Heart right ventricle (tissue), 16 donors: ENCODE measurements around the gene CREG2. TPM values are rescaled to one million over a fixed set of nuclear protein-coding genes. Genes with fewer than 3 reads are reported as not detected.

Experiments
- ATAC-seq, 8 donors: fragments of 200-7000 bp; cut with Tn5 transposase; one replicate each; pipeline ENCODE4 v1.9.1; 2020; ENCODE audit warnings: mild to moderate bottlenecking in 8 of 8, moderate library complexity in 8 of 8, moderate number of reproducible peaks in 1 of 8
- DNase-seq, 2 donors: peaks; one replicate each; pipeline ENCODE4 v3.0.0-alpha.2; 2020
- H3K27ac ChIP-seq, 10 donors: fragments of 200-600 bp; sonication (generic) in 2 of 10; one replicate each; pipeline versions ENCODE4 v1.5.0 to v1.8.0; 2020 to 2022; ENCODE audit warnings: mild to moderate bottlenecking in 3 of 10
- H3K27me3 ChIP-seq, 7 donors: fragments of 200-600 bp; one replicate each; pipeline ENCODE4 v1.8.0; 2021 to 2022; ENCODE audit warnings: mild to moderate bottlenecking in 2 of 7
- H3K36me3 ChIP-seq, 9 donors: fragments of 200-600 bp; sonication (generic) in 1 of 9; one replicate each; pipeline versions ENCODE4 v1.5.0 to v1.8.0; 2020 to 2022; ENCODE audit warnings: mild to moderate bottlenecking in 2 of 9
- H3K4me1 ChIP-seq, 9 donors: fragments of 200-600 bp; sonication (generic) in 1 of 9; one replicate each; pipeline versions ENCODE4 v1.5.0 to v1.8.0; 2020 to 2022; ENCODE audit warnings: mild to moderate bottlenecking in 4 of 9
- H3K4me3 ChIP-seq, 10 donors: fragments of 200-600 bp; sonication (generic) in 2 of 10; one replicate each; pipeline versions ENCODE4 v1.5.0 to v1.8.0; 2020 to 2022; ENCODE audit warnings: mild to moderate bottlenecking in 7 of 10, moderate library complexity in 2 of 10
- H3K9me3 ChIP-seq, 11 donors: fragments of 200-600 bp in 10 of 11; sonication (generic) in 2 of 11; one replicate each; pipeline versions ENCODE4 v1.5.0 to v1.8.0; 2013 to 2022; ENCODE audit warnings: mild to moderate bottlenecking in 2 of 11, control low read depth in 1 of 11, moderate library complexity in 1 of 11
- CTCF ChIP-seq, 9 donors: fragments of 200-600 bp; sonication (generic) in 2 of 9; IDR thresholded peaks; one replicate each; pipeline versions ENCODE4 v1.5.0 to v1.8.0; 2021 to 2022; ENCODE audit warnings: antibody characterized with exemption in 9 of 9, mild to moderate bottlenecking in 5 of 9, moderate library complexity in 1 of 9
- WGBS, 2 donors: extraction: QIAGEN DNeasy Blood & Tissue Kit; methylation state at CpG; one replicate each; pipeline ENCODE4 v1.1.7; 2013; ENCODE audit warnings: inconsistent platforms in 1 of 2; 5-methylcytosine and 5-hydroxymethylcytosine counted together
- intact Hi-C, 10 donors: fragments of 100-400 bp; cut with DNase I; formaldehyde crosslinking; loops; one replicate each; pipeline versions ENCODE4 v1.11.1 to v1.14.2; 2022
- polyA plus RNA-seq, 2 donors: library from polyadenylated mRNA; stranded (reverse); fragments of 200-250 nt; gene quantifications; one replicate each; pipeline ENCODE4 v1.2.3, GENCODE V29; 2013
- total RNA-seq, 10 donors: library from RNA; stranded (reverse); fragmentation: NEBNext Ultra II Directional in 3 of 10; extraction: Animal tissue kit (Norgen Biotek cat#: 25700) in 3 of 10; gene quantifications; one replicate each; pipeline versions ENCODE4 v1.2.1 to v1.2.4, GENCODE V29; 2021 to 2023
- donor health status: Arrhythmogenic right ventricular cardiomyopathy.
- donor health status: ischemic (EF 13 %, LVEDD 7.1; RV severe dilation, severe dysfunction).
- donor health status: healthy with polysubstance abuse.
- donor health status: DM: no; HTN: yes; CAD: no.
- donor health status: DM: no; HTN: no; CAD: no.
- donor health status: ischemic (EF 25% LVEDD 6.9; RV normal size, moderate dysfunction).
- donor health status: ischemic (EF 25% LVEDD 5.7; RV mildly dilated, moderate dysfunction).
- donor health status: healthy.
- donor health status: DM: yes; HTN: yes; CAD: no.
- donor health status: Ischemic cardiomyopathy.
- donor health status: ischemic (EF 35%, LVEDD 5.7; RV mildly dilated, moderate dysfunction).
- donor health status: nonischemic (EF 11% LVEDD 7.7; RV severe dilation, severe dysfunction).
- donor health status: DM: yes; HTN: yes; CAD: no.
- donor health status: PGD.
- donor health status: ischemic (EF 29% LVEDD 5.4; RV normal size, mild dysfunction).
- donor health status: nonischemic (EF 23%, LVEDD 6.1; RV moderate dilation, normal function).

The CREG2 gene
- total and polyA plus RNA-seq, 12 donors = 0.24 to 1.4 (median 0.70) TPM; not detected in 5

- no peaks in the 10 kb centered on the region for H3K9me3 ChIP-seq
- no peak overlapping the region for H3K27ac ChIP-seq
- H3K27me3 ChIP-seq = peaks cover 0 to 3% (median 0%) of the 10 kb centered on the region in 7 donors
- no peaks in the 10 kb centered on the region for H3K36me3 ChIP-seq
- ATAC-seq (no peak), DNase-seq (no peak)
- no peak for TF ChIP-seq CTCF (IDR thresholded peaks at IDR 0.05)
- intact Hi-C loops = no loop called here
- 67 to 97% methylated on average over 3 to 4 of the region's 4 CpGs for WGBS, 2 donors
- H3K4me1 ChIP-seq = peaks cover 0 to 13% (median 0%) of the 10 kb centered on the region in 9 donors
- H3K4me3 ChIP-seq = no peak overlapping the region
Observed at GRCh38 chr2:101360232-101360631, 27.1 kb downstream of the CREG2 start.

DNA sequence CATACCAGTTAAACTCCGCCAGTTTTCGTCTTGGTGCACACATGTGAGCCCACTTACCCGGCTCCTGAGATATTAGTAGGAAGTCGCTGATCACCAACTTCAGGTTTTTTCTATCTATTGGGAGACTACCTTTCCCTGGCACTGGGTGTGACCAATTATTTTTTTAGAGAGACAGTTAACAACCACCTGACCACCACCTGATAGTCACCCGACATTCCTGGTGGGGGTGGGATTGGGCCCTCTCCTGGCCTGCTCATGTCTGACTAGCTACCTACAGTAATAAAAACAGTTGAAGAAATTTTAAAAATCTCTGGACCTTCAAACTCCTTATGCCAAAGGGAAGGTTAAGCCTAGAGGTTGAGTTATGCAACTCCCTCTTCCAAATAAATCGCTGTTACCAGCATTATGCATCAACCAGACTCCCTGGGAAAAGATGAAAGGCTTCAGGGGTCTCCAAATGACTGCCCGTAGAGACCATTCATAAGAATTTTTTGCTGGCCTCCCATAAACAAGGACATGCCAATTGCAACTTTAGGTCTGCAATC is 27.8 kb downstream of the CREG2 start:
- no peak overlapping the region for H3K4me3 ChIP-seq

DNA sequence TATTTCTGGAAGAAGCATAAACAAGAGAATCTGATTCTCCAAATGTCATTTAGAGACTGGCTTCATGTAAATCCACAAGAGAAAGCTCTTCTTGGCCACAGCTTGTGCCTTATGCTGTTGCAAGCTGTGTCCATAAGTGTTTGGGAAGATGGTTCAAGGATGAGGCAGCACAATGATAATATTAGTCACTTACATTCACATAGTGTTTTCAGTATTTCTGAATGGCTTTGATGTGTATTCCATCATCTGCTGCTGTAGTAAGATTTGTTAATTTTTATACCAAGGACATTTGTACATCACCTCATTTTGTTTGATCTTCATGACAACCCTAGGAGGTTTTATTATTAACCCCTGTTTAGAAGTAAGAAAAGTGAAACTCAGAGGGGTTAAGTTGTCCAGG is 29.9 kb downstream of the CREG2 start:
- H3K4me3 ChIP-seq = no peak overlapping the region
- peaks cover 0 to 13% (median 0%) of the 10 kb centered on the region in 9 donors for H3K4me1 ChIP-seq
- intact Hi-C loops = no loop called here
- H3K27ac ChIP-seq = no peak overlapping the region
- no peak for TF ChIP-seq CTCF (IDR thresholded peaks at IDR 0.05)
- H3K9me3 ChIP-seq = no peaks in the 10 kb centered on the region
- ATAC-seq = no peak
- no peaks in the 10 kb centered on the region for H3K27me3 ChIP-seq
- H3K36me3 ChIP-seq = no peaks in the 10 kb centered on the region
- DNase-seq = no peak

More for the DNA sequence above, 27.8 kb downstream of the CREG2 start:
- ATAC-seq = no peak
- peaks cover 0 to 3% (median 0%) of the 10 kb centered on the region in 7 donors for H3K27me3 ChIP-seq
- peaks cover 0 to 13% (median 0%) of the 10 kb centered on the region in 9 donors for H3K4me1 ChIP-seq
- H3K36me3 ChIP-seq = no peaks in the 10 kb centered on the region
- no peaks in the 10 kb centered on the region for H3K9me3 ChIP-seq
- TF ChIP-seq CTCF (IDR thresholded peaks at IDR 0.05) = no peak
- 92 to 94% methylated on average over 7 of the region's 7 CpGs for WGBS, 2 donors
- H3K27ac ChIP-seq = no peak overlapping the region
- no peak for DNase-seq
- intact Hi-C loops = no loop called here

GRCh38 chr2:101356521-101356920 is 30.8 kb downstream of the CREG2 start:
- no peak overlapping the region for H3K4me3 ChIP-seq
- H3K36me3 ChIP-seq = no peaks in the 10 kb centered on the region
- TF ChIP-seq CTCF (IDR thresholded peaks at IDR 0.05) = no peak
- no peak for ATAC-seq
- WGBS, 2 donors = 57 to 78% methylated on average over 2 of the region's 2 CpGs
- no peak for DNase-seq
- intact Hi-C loops = no loop called here
- no peaks in the 10 kb centered on the region for H3K27me3 ChIP-seq
- H3K9me3 ChIP-seq = no peaks in the 10 kb centered on the region
- H3K27ac ChIP-seq = no peak overlapping the region
- H3K4me1 ChIP-seq = peaks cover 0 to 6% (median 0%) of the 10 kb centered on the region in 9 donors
